Cardiac muscle cell (in vitro differentiated cells and primary cell): ENCODE data around the gene NRF1. TPM values are rescaled to one million over a fixed set of nuclear protein-coding genes. Genes with fewer than 3 reads are reported as not detected.

ENCODE experiments used
- DNase-seq, 2 donors: peaks; one replicate each; pipeline versions ENCODE4 v3.0.0 to v3.0.0-alpha.2; 2010 to 2017; ENCODE audit warnings: low read depth in 1 of 2, low spot score in 1 of 2
- H3K27ac ChIP-seq: fragments of 200-600 bp; sonication (generic); 2 replicates; pipeline ENCODE4 v1.5.1; 2016
- H3K27me3 ChIP-seq: fragments of 200-600 bp; sonication (generic); 2 replicates; pipeline ENCODE4 v1.6.0; 2016; ENCODE audit warnings: control low read depth
- H3K36me3 ChIP-seq: fragments of 200-600 bp; sonication (generic); 2 replicates; pipeline ENCODE4 v1.5.1; 2016; ENCODE audit warnings: control low read depth
- H3K4me1 ChIP-seq: fragments of 200-600 bp; sonication (generic); 2 replicates; pipeline ENCODE4 v1.8.1; 2017; ENCODE audit warnings: low read depth, mild to moderate bottlenecking, mixed run types
- H3K4me3 ChIP-seq: fragments of 200-600 bp; sonication (generic); 2 replicates; pipeline ENCODE4 v1.5.1; 2016; ENCODE audit warnings: mild to moderate bottlenecking
- H3K9me3 ChIP-seq: fragments of 200-600 bp; sonication (generic); 2 replicates; pipeline ENCODE4 v1.5.1; 2017; ENCODE audit warnings: low read depth, mild to moderate bottlenecking, control low read depth
- polyA plus RNA-seq: library from polyadenylated mRNA; unstranded; fragments of >200 nt; fragmentation: Nextera tagmentation; extraction: Ambion mirVana; gene quantifications from 2 replicates; pipeline ENCODE4 v1.2.1, GENCODE V29; 2016
- total RNA-seq: library from RNA; depleted of rRNA; stranded (reverse); fragments of >200 nt; gene quantifications from 2 replicates; pipeline ENCODE4 v1.2.3, GENCODE V29; 2016
- TF ChIP-seq, protein P1 (sequence below): IDR thresholded peaks from 2 replicates; pipeline ENCODE4 v1.5.1; 2012; ENCODE audit warnings: low read depth, mild to moderate bottlenecking, low read length

The NRF1 gene
- total and polyA plus RNA-seq, 2 experiments from 2014 or later: 9.3 to 12.3 TPM

DNA sequence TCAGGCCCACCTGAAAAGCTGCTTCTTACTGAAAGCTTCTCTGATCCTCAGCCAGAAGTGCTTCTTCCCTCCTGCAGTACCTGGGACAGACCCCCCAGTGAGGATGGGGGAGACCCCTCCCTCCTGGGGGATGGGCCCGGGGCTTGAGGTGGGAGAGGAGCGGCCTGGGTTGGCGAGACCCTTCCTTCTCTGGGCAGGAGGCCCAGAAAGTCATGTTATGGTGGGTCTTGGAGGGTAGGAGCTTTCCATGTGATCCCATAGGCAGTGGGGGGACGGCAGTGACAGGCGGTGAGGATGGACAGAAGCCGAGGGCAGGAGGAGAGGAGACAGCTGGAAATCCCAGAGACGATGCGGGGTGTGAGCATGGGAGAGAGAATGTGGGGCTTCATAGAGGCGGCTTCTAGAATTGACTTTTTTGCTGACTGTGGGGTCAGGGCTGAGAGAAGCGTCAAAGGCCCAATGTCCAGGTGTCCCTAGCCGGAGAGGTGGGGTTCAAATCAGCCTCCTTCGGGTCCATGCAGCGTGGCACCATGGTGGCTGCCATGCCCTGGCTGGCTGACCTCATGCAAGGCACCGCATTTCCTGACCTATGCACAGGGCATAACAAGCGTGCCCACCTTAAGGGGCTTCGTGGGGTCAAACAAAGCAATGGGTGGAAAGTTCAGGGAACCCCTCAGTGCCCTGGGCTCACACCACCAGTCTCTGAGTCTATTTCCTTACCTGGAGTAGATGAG lies 187.3 kb downstream of the NRF1 start:
- DNase-seq: no peak
- no peaks in the 10 kb centered on the region for H3K9me3 ChIP-seq
- no peaks in the 10 kb centered on the region for H3K4me1 ChIP-seq
- H3K4me3 ChIP-seq: no peak overlapping the region
- H3K27ac ChIP-seq: no peak overlapping the region
- no peaks in the 10 kb centered on the region for H3K36me3 ChIP-seq
- TF ChIP-seq, protein P1, sequence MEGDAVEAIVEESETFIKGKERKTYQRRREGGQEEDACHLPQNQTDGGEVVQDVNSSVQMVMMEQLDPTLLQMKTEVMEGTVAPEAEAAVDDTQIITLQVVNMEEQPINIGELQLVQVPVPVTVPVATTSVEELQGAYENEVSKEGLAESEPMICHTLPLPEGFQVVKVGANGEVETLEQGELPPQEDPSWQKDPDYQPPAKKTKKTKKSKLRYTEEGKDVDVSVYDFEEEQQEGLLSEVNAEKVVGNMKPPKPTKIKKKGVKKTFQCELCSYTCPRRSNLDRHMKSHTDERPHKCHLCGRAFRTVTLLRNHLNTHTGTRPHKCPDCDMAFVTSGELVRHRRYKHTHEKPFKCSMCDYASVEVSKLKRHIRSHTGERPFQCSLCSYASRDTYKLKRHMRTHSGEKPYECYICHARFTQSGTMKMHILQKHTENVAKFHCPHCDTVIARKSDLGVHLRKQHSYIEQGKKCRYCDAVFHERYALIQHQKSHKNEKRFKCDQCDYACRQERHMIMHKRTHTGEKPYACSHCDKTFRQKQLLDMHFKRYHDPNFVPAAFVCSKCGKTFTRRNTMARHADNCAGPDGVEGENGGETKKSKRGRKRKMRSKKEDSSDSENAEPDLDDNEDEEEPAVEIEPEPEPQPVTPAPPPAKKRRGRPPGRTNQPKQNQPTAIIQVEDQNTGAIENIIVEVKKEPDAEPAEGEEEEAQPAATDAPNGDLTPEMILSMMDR: no peak
- H3K27me3 ChIP-seq: no peaks in the 10 kb centered on the region

DNA sequence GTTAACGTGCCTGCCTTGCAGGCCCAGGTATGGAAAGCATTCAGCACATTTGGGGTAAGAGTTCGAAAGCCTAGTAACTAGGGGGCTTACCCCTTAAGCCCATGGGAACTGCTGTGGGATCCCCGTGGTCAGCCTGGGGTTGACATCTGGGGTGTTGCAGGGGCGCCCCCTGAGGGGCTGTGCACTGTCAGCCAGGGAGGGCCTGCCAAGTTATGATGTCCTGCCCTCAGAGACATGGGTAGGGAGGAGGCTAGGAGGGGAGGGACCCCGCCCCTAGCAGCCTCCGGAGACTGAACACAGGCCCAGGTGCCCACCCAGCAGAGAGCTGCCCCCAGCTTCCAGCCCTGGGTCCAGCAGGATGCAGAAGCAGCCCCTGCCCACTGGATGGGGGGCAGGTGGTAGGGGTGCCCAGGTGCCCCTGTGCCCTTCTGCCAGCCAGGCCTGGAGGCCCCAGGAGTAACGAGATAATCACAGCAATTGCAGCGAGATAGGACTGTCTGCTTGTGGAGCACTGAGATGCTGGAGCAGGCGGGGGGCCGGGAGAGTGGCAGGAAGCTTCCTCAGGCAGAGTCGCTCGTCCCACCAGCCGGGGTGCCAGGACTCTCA lies 187.9 kb downstream of the NRF1 start:
- TF ChIP-seq, protein P1: no peak
- no peak overlapping the region for H3K4me3 ChIP-seq
- H3K27ac ChIP-seq: no peak overlapping the region
- H3K9me3 ChIP-seq: no peaks in the 10 kb centered on the region
- H3K36me3 ChIP-seq: no peaks in the 10 kb centered on the region
- H3K4me1 ChIP-seq: no peaks in the 10 kb centered on the region
- no peak for DNase-seq
- no peaks in the 10 kb centered on the region for H3K27me3 ChIP-seq

DNA sequence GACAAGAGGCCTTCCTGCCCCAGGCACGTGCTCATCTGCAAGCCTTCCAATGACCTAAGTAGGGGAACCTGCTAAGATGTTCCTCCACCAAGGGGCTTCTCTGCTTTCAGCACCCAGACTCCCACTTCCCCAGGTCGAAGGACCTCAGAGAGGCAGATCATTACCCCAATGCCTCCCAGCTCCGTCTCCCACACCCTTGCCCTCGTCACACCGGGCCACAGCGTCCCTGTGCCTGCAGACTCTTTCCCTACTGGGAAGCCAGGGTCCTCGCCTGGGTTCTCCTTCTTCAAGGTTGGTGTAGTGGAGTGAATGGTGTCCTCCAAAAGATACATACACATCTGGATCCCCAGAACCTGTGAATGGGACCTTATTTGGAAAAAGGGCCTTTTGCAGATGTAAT lies 189.4 kb downstream of the NRF1 start:
- Histone ChIP-seq H3K4me1 (no peaks in the 10 kb centered on the region), H3K27me3 (no peaks in the 10 kb centered on the region), H3K27ac (no peak overlapping the region), H3K36me3 (no peaks in the 10 kb centered on the region), H3K9me3 (no peaks in the 10 kb centered on the region), H3K4me3 (no peak overlapping the region)
- DNase-seq: no peak
- TF ChIP-seq, protein P1: no peak

DNA sequence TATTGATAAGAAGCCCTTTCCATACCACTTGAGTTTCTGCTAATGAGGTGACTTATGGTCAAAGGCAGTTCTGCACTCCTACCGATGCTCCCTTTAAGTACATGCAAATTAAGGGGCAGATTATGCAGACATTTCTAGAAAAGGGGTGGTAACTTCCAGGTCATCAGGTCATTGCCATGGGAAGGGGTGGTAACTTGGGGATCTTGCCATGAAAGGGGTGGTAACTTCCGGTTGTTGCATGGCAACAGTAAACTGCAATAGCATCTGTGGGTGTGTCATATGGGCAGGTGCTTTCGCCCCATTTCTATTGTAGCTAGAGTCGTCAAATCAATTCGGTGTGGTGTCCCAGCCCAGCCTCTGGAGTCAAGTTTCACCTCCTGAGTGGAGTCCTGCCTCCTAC lies 190.4 kb downstream of the NRF1 start:
- Histone ChIP-seq H3K36me3 (no peaks in the 10 kb centered on the region), H3K4me1 (no peaks in the 10 kb centered on the region), H3K27ac (no peak overlapping the region), H3K27me3 (no peaks in the 10 kb centered on the region), H3K4me3 (no peak overlapping the region), H3K9me3 (no peaks in the 10 kb centered on the region)
- no peak for DNase-seq
- TF ChIP-seq, protein P1: no peak

DNA sequence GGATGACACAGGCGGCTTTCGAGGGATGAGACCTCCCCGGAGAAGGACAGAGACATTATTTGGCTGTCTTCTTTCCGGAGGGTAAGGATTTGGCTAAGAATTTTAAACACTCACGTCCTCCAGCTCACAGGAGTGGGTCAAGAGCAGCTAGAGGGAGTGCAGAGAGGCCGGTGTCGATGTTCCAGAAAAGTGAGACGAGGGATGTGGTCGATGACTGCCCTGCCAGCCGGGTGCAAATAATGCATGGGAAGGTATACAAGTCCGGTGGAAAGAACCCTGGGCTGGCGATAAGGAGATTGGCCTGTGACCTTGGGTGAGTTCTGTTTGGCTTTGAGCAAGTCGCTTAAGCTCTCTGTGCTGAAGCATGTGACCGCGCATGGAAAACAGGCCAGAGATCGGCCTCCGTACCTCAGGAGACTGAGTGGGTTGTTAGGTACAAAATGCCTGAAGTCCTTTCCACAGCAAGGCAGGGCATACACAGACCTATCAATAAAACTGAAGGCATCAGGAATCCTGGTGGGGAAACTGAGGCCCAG lies 192.1 kb downstream of the NRF1 start:
- Histone ChIP-seq H3K4me1 (no peaks in the 10 kb centered on the region), H3K4me3 (no peak overlapping the region), H3K36me3 (no peaks in the 10 kb centered on the region), H3K27me3 (no peaks in the 10 kb centered on the region), H3K9me3 (no peaks in the 10 kb centered on the region), H3K27ac (no peak overlapping the region)
- TF ChIP-seq, protein P1: no peak
- no peak for DNase-seq
